HEK293 (cell line): ENCODE results near the gene TMC5.
A peak's percentile ranks its signal among the peaks of the same experiment; 100 is the strongest.

Experiments used
- CTCF ChIP-seq: fragments of 450-650 bp; formaldehyde crosslinking; IDR thresholded peaks from 2 replicates; pipeline ENCODE4 v1.5.1; 2016; ENCODE audit warnings: missing biosample characterization, missing genetic modification characterization
- GLI4 ChIP-seq: fragments of 450-650 bp; formaldehyde crosslinking; IDR thresholded peaks from 2 replicates; pipeline ENCODE4 v1.5.1; 2016; ENCODE audit warnings: missing biosample characterization, missing genetic modification characterization
- KLF10 ChIP-seq: fragments of 450-650 bp; IDR thresholded peaks from 2 replicates; pipeline ENCODE4 v1.5.1; 2018; ENCODE audit warnings: missing biosample characterization, mild to moderate bottlenecking, missing genetic modification characterization
- KLF9 ChIP-seq: fragments of 450-650 bp; formaldehyde crosslinking; IDR thresholded peaks from 2 replicates; pipeline ENCODE4 v1.5.1; 2016; ENCODE audit warnings: missing biosample characterization, missing genetic modification characterization, low read depth
- REST ChIP-seq: fragments of 450-650 bp; formaldehyde crosslinking; IDR thresholded peaks from 2 replicates; pipeline ENCODE4 v1.5.1; 2016; ENCODE audit warnings: missing biosample characterization, missing genetic modification characterization
- SCRT1 ChIP-seq: fragments of 450-650 bp; formaldehyde crosslinking; IDR thresholded peaks from 2 replicates; pipeline ENCODE4 v1.5.1; 2016; ENCODE audit warnings: missing biosample characterization, missing genetic modification characterization, borderline replicate concordance
- SCRT2 ChIP-seq: fragments of 450-650 bp; formaldehyde crosslinking; IDR thresholded peaks from 2 replicates; pipeline ENCODE4 v1.5.1; 2016; ENCODE audit warnings: missing biosample characterization, missing genetic modification characterization
- SP3 ChIP-seq: fragments of 450-650 bp; formaldehyde crosslinking; IDR thresholded peaks from 2 replicates; pipeline ENCODE4 v1.5.1; 2016; ENCODE audit warnings: missing biosample characterization, missing genetic modification characterization
- TCF7L2 ChIP-seq: IDR thresholded peaks from 2 replicates; pipeline ENCODE4 v1.6.1; 2011; ENCODE audit warnings: low read depth, mild to moderate bottlenecking, inconsistent platforms, low read length, moderate library complexity, borderline replicate concordance
- YY2 ChIP-seq: fragments of 450-650 bp; formaldehyde crosslinking; IDR thresholded peaks from 2 replicates; pipeline ENCODE4 v1.5.1; 2016; ENCODE audit warnings: missing biosample characterization, missing genetic modification characterization
- ZBTB20 ChIP-seq: fragments of 450-650 bp; formaldehyde crosslinking; IDR thresholded peaks from 2 replicates; pipeline ENCODE4 v1.5.1; 2016; ENCODE audit warnings: missing biosample characterization, missing genetic modification characterization
- ZBTB7A ChIP-seq: fragments of 450-650 bp; formaldehyde crosslinking; IDR thresholded peaks from 2 replicates; pipeline ENCODE4 v1.5.1; 2016; ENCODE audit warnings: low read depth, missing biosample characterization, missing genetic modification characterization
- ZEB2 ChIP-seq: fragments of 450-650 bp; formaldehyde crosslinking; IDR thresholded peaks from 2 replicates; pipeline ENCODE4 v1.5.1; 2016; ENCODE audit warnings: missing biosample characterization, missing genetic modification characterization
- ZIC2 ChIP-seq: fragments of 450-650 bp; formaldehyde crosslinking; IDR thresholded peaks from 2 replicates; pipeline ENCODE4 v1.5.1; 2016; ENCODE audit warnings: missing biosample characterization, missing genetic modification characterization
- ZNF138 ChIP-seq: fragments of 450-650 bp; formaldehyde crosslinking; IDR thresholded peaks from 2 replicates; pipeline ENCODE4 v1.5.1; 2016; ENCODE audit warnings: missing biosample characterization, missing genetic modification characterization, borderline replicate concordance
- ZNF292 ChIP-seq: fragments of 450-650 bp; formaldehyde crosslinking; IDR thresholded peaks from 2 replicates; pipeline ENCODE4 v1.5.1; 2016; ENCODE audit warnings: low read depth, missing biosample characterization, missing genetic modification characterization, borderline replicate concordance
- ZNF335 ChIP-seq: fragments of 450-650 bp; formaldehyde crosslinking; conservative IDR thresholded peaks from 2 replicates; pipeline ENCODE4 v1.5.1; 2016; ENCODE audit warnings: missing biosample characterization, missing genetic modification characterization
- ZNF341 ChIP-seq: fragments of 450-650 bp; formaldehyde crosslinking; IDR thresholded peaks from 2 replicates; pipeline ENCODE4; 2016; ENCODE audit warnings: low read depth, missing biosample characterization, missing genetic modification characterization
- ZNF394 ChIP-seq: fragments of 450-650 bp; formaldehyde crosslinking; IDR thresholded peaks from 2 replicates; pipeline ENCODE4 v1.5.1; 2016; ENCODE audit warnings: missing biosample characterization, missing genetic modification characterization, mild to moderate bottlenecking, moderate library complexity, borderline replicate concordance
- ZNF549 ChIP-seq: fragments of 450-650 bp; IDR thresholded peaks from 2 replicates; pipeline ENCODE4 v1.5.1; 2018; ENCODE audit warnings: missing biosample characterization, missing genetic modification characterization, mild to moderate bottlenecking, inconsistent platforms, moderate library complexity
- ZNF596 ChIP-seq: fragments of 450-650 bp; IDR thresholded peaks from 2 replicates; pipeline ENCODE4 v1.5.0; 2018; ENCODE audit warnings: missing biosample characterization, mild to moderate bottlenecking, missing genetic modification characterization, moderate library complexity
- ZNF670 ChIP-seq: fragments of 450-650 bp; formaldehyde crosslinking; IDR thresholded peaks from 2 replicates; pipeline ENCODE4 v1.5.1; 2016; ENCODE audit warnings: missing biosample characterization, missing genetic modification characterization, low read depth
- ZNF776 ChIP-seq: fragments of 450-650 bp; formaldehyde crosslinking; IDR thresholded peaks from 2 replicates; pipeline ENCODE4 v1.5.0; 2017; ENCODE audit warnings: missing biosample characterization, missing genetic modification characterization, borderline replicate concordance
- ZNF777 ChIP-seq: fragments of 450-650 bp; formaldehyde crosslinking; IDR thresholded peaks from 2 replicates; pipeline ENCODE4 v1.5.1; 2017; ENCODE audit warnings: missing biosample characterization, missing genetic modification characterization, borderline replicate concordance
- ZNF830 ChIP-seq: fragments of 450-650 bp; IDR thresholded peaks from 2 replicates; pipeline ENCODE4 v1.5.0; 2018; ENCODE audit warnings: missing biosample characterization, missing genetic modification characterization, low read depth, mild to moderate bottlenecking, moderate library complexity
- ZSCAN18 ChIP-seq: fragments of 450-650 bp; formaldehyde crosslinking; IDR thresholded peaks from 2 replicates; pipeline ENCODE4 v1.5.1; 2016; ENCODE audit warnings: missing biosample characterization, missing genetic modification characterization
- TF ChIP-seq, protein P1 (sequence below): fragments of 450-650 bp; formaldehyde crosslinking; IDR thresholded peaks from 2 replicates; pipeline ENCODE4 v1.5.1; 2016; ENCODE audit warnings: missing biosample characterization, missing genetic modification characterization
- TF ChIP-seq, protein P2 (sequence below): fragments of 450-650 bp; formaldehyde crosslinking; IDR thresholded peaks from 2 replicates; pipeline ENCODE4 v1.5.1; 2017; ENCODE audit warnings: missing biosample characterization, mild to moderate bottlenecking, missing genetic modification characterization, moderate library complexity
- TF ChIP-seq, protein P3 (sequence below): fragments of 450-650 bp; formaldehyde crosslinking; IDR thresholded peaks from 2 replicates; pipeline ENCODE4 v1.5.1; 2016; ENCODE audit warnings: missing biosample characterization, missing genetic modification characterization

Gene TMC5

GRCh38 chr16:19393226-19394111 lies 24.2 kb upstream of the TMC5 start (continued):
- TF ChIP-seq REST (tag by site-specific recombination) (no peak), ZNF830 (tag by site-specific recombination) (no peak), SCRT2 (tag by site-specific recombination) (peak; percentile 93), ZNF670 (tag by site-specific recombination) (no peak), CTCF (no peak), ZNF341 (tag by site-specific recombination) (no peak), KLF10 (no peak), ZNF335 (peak; percentile 22; the same call in 1 of the 2 replicates), ZEB2 (tag by site-specific recombination) (no peak), ZSCAN18 (no peak), ZNF292 (tag by site-specific recombination) (no peak), SP3 (tag by site-specific recombination) (no peak), ZNF138 (tag by site-specific recombination) (no peak), TCF7L2 (no peak), ZNF776 (tag by site-specific recombination) (no peak), ZNF596 (tag by site-specific recombination) (no peak), ZNF777 (tag by site-specific recombination) (no peak), KLF9 (tag by site-specific recombination) (no peak), ZIC2 (no peak), SCRT1 (tag by site-specific recombination) (peak; percentile 85), ZBTB7A (tag by site-specific recombination) (no peak), ZNF549 (no peak), YY2 (no peak), ZBTB20 (tag by site-specific recombination) (no peak), GLI4 (tag by site-specific recombination) (no peak), ZNF394 (tag by site-specific recombination) (no peak)
- TF ChIP-seq, protein P1, sequence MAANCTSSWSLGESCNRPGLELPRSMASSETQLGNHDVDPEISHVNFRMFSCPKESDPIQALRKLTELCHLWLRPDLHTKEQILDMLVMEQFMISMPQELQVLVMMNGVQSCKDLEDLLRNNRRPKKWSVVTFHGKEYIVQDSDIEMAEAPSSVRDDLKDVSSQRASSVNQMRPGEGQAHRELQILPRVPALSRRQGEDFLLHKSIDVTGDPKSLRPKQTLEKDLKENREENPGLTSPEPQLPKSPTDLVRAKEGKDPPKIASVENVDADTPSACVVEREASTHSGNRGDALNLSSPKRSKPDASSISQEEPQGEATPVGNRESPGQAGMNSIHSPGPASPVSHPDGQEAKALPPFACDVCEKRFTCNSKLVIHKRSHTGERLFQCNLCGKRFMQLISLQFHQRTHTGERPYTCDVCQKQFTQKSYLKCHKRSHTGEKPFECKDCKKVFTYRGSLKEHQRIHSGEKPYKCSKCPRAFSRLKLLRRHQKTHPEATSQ: no peak
- TF ChIP-seq, protein P2, sequence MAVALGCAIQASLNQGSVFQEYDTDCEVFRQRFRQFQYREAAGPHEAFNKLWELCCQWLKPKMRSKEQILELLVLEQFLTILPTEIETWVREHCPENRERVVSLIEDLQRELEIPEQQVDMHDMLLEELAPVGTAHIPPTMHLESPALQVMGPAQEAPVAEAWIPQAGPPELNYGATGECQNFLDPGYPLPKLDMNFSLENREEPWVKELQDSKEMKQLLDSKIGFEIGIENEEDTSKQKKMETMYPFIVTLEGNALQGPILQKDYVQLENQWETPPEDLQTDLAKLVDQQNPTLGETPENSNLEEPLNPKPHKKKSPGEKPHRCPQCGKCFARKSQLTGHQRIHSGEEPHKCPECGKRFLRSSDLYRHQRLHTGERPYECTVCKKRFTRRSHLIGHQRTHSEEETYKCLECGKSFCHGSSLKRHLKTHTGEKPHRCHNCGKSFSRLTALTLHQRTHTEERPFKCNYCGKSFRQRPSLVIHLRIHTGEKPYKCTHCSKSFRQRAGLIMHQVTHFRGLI (tag by site-specific recombination): no peak
- TF ChIP-seq, protein P3, sequence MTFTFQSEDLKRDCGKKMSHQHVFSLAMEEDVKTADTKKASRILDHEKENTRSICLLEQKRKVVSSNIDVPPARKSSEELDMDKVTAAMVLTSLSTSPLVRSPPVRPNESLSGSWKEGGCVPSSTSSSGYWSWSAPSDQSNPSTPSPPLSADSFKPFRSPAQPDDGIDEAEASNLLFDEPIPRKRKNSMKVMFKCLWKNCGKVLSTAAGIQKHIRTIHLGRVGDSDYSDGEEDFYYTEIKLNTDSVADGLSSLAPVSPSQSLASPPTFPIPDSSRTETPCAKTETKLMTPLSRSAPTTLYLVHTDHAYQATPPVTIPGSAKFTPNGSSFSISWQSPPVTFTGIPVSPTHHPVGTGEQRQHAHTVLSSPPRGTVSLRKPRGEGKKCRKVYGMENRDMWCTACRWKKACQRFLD (tag by site-specific recombination): no peak
